GM13976 (cell line): ENCODE data around the gene RAB11FIP5.
"Not testable (repeated sequence)": the region's sequence is repeated elsewhere in the genome, so short reads cannot be mapped to it uniquely, and the experiment has no call there.

Source experiments
- DNase-seq: peaks from one replicate; pipeline ENCODE4 v3.0.0; 2012; ENCODE audit warnings: low spot score
- CTCF ChIP-seq: IDR thresholded peaks from 2 replicates; pipeline ENCODE4 v1.5.1; 2012; ENCODE audit warnings: borderline replicate concordance, mild to moderate bottlenecking; ENCODE audit not compliant: insufficient read depth; ENCODE audit errors: extremely low read depth, missing control alignments, control extremely low read depth
- in situ Hi-C: fragments of 300-500 bp; cut with MboI; formaldehyde crosslinking; loops from one replicate; pipeline ENCODE4 v1.12.0; 2022; ENCODE audit warnings: low sequenced_read_pairs, mixed read lengths, inconsistent platforms; ENCODE audit not compliant: unreplicated experiment

Gene RAB11FIP5

GRCh38 chr2:73067043-73067442, 45.7 kb downstream of the RAB11FIP5 start:
- no peak for DNase-seq
- in situ Hi-C loops = no loop called here
- no peak for TF ChIP-seq CTCF

GRCh38 chr2:73065070-73065469, 47.7 kb downstream of the RAB11FIP5 start:
- in situ Hi-C loops = not testable (repeated sequence)

GRCh38 chr2:73063909-73064875, 48.6 kb downstream of the RAB11FIP5 start:
- DNase-seq = no peak
- TF ChIP-seq CTCF = no peak
- in situ Hi-C loops = no loop called here

More at GRCh38 chr2:73065070-73065469, 47.7 kb downstream of the RAB11FIP5 start:
- not testable (repeated sequence) for DNase-seq

- no peak for DNase-seq
- no peak for TF ChIP-seq CTCF
- in situ Hi-C loops = no loop called here
Observed at GRCh38 chr2:73063472-73063871, 49.3 kb downstream of the RAB11FIP5 start.

GRCh38 chr2:73059106-73059505, 53.6 kb downstream of the RAB11FIP5 start:
- no peak for DNase-seq
- in situ Hi-C loops = no loop called here
- TF ChIP-seq CTCF = no peak

- in situ Hi-C loops = no loop called here
- TF ChIP-seq CTCF = no peak
Observed at GRCh38 chr2:73054980-73055379, 57.8 kb downstream of the RAB11FIP5 start.

More at GRCh38 chr2:73054980-73055379, 57.8 kb downstream of the RAB11FIP5 start:
- no peak for DNase-seq
